ENCODE measurements around the gene GNAI3.

GNAI3 gene

GRCh38 chr1:109629372-109630030, 81.1 kb downstream of the GNAI3 start:
- TF ChIP-seq CTCF (IDR thresholded peaks at IDR 0.05; ENCODE audit: extremely low read depth, missing control alignments): no peak

DNA sequence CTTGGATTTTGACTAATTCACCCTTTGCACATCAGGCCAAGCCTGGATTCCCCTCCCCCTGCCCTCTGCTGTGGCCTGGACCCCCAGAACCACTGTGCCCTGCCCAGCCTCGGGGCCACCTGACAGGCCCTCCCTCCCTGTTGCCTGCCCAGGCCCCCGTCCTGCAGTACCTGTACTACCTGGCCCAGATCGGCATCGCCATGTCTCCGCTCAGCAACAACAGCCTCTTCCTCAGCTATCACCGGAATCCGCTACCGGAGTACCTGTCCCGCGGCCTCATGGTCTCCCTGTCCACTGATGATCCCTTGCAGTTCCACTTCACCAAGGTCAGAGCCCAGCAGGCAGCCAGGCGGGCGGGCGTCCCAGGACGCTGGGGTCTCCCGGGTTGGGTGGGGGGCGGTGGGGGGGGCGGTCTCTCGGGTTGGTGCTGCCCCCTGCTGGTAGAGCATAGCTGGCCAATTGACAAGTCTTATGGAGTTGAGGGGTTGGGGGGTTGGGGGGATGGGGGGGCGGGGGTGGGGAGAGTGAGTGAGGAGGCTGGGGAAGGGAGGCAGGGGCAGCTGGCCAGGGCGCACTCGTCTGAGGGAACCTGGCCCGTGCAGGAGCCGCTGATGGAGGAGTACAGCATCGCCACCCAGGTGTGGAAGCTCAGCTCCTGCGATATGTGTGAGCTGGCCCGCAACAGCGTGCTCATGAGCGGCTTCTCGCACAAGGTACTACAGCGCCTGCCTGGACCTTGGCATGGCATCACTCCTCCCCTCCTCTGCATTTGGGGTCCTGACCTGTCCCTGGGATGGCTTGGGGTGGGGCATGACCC, 81.9 kb downstream of the GNAI3 start:
- peak; percentile 61 for DNase-seq (ENCODE audit: low spot score)
- peak; percentile 15 for TF ChIP-seq CTCF (IDR thresholded peaks at IDR 0.05; ENCODE audit: extremely low read depth, missing control alignments)

More at GRCh38 chr1:109629372-109630030, 81.1 kb downstream of the GNAI3 start:
- DNase-seq (ENCODE audit: low spot score): peak; percentile 20

DNA sequence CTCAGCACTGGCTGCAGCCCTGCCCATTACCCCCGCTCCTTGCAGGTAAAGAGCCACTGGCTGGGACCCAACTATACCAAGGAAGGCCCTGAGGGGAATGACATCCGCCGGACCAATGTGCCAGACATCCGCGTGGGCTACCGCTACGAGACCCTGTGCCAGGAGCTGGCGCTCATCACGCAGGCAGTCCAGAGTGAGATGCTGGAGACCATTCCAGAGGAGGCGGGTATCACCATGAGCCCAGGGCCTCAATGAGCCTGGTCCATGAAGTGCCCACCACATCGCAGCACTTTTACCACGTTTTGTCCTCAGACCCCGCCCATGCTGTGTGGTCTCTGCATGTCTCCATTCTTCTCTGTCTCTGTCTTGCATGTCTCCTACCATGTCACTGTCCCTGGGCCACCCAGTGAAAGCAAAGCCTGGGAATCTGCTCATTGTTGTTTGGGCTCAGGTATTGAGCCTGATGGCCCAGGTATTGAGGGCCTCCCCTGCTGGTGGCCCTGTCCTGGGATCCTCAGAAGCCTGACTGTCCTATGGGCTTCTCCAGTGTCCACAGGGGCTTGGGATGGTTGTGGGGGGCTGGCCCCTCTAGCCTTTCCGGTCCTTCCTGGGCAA, 82.6 kb downstream of the GNAI3 start:
- no peak for TF ChIP-seq CTCF (IDR thresholded peaks at IDR 0.05; ENCODE audit: extremely low read depth, missing control alignments)
- no peak for DNase-seq (ENCODE audit: low spot score)

DNA sequence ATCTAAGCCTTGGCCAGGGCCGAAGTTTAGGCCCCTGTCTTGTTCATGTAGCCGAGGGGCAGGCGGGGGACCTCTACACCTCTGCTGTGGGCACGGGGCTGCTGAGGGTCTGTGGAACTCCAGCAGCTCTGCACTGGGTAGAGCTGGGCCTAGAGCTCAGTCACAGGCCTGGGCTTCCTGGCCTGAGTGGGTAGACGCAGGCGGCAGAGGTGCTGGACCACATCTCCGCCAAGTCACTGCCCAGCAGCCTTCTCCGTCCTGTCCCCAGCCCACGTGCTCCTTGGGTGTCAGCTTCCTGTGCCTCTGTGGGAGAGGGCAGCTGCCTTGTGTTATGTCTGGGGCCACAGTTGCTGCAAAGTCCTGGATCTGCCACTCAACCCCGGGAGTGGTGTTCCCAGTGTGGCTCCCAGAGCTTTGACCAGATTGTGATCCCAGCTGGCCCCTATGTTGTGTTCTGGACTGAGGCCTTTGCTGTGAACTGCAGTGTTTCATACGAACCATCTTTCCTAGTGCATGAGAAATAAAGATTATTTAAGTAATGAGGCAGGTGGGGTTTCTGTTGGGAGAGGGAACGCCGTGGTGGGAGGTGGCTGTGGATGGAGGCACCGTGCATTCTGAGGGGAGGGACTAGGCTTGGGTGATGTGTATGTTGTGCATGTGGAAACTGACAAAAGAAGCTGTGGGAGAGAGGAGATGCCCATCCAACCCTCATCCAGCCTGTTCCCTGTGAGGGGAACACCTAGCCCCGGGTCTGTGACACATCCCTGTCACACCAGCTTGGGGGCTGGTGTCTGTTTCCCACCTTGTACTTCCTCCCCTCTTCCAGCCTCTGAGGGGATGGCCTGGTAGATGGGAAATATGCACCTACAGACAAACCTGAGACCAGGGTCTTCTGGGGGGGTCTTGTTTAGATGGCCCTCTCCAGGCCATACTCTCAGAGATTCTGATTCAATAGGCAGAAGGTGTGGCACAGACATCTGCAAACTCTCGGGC, 83.4 kb downstream of the GNAI3 start:
- DNase-seq (ENCODE audit: low spot score): no peak
- no peak for TF ChIP-seq CTCF (IDR thresholded peaks at IDR 0.05; ENCODE audit: extremely low read depth, missing control alignments)

GRCh38 chr1:109632671-109633346, 84.4 kb downstream of the GNAI3 start:
- no peak for TF ChIP-seq CTCF (IDR thresholded peaks at IDR 0.05; ENCODE audit: extremely low read depth, missing control alignments)
- no peak for DNase-seq (ENCODE audit: low spot score)

DNA sequence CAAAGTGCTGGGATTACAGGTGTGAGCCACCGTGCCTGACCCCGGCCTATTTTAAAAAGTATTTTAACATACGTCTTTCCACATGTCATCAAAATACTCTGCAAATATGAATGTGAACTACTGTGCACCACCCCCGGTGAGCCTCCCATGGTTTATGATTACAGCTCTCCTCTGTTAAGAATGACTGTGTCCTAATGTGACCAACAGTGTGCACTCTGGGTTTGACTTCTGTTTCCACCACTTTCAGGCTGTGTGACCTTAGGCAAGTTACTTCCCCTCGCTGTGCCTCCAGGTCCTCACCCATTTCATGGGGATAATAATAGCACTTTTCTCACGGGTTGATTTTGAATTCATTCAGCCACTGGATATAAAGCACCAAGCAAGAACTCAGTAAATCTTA, 85.9 kb downstream of the GNAI3 start:
- no peak for TF ChIP-seq CTCF (IDR thresholded peaks at IDR 0.05; ENCODE audit: extremely low read depth, missing control alignments)
- peak; percentile 24 for DNase-seq (ENCODE audit: low spot score)

Data from GM20000 (cell line).